H1 (cell line): ENCODE data around the gene CHD9NB. TPM values are rescaled to one million over a fixed set of nuclear protein-coding genes. Genes with fewer than 3 reads are reported as not detected.

ENCODE experiments used
- CTCF ChIA-PET: fragments of 300-600 bp; sonication (Branson Sonifier 250); formaldehyde crosslinking; loops from one replicate; lab custom pipeline; 2021; ENCODE audit not compliant: partially characterized antibody; lab: Charles Lee
- POLR2A ChIA-PET: fragments of 300-600 bp; sonication (Branson Sonifier 250); formaldehyde crosslinking; loops from one replicate; lab custom pipeline; 2021; ENCODE audit warnings: inconsistent platforms; ENCODE audit not compliant: partially characterized antibody; lab: Charles Lee
- DNase-seq, 2 experiments: peaks; one replicate each; pipeline versions ENCODE4 v3.0.0 to v3.0.0-alpha.2; 2010 to 2022; ENCODE audit warnings: low spot score in 2 of 2, low read depth in 1 of 2, mixed read lengths in 1 of 2
- FAIRE-seq: peaks from 2 replicates; lab custom pipeline; 2011; peaks lifted over from hg19 to GRCh38; lab: Jason Lieb, UNC
- H2AFZ ChIP-seq: 2 replicates; pipeline ENCODE4 v1.8.1; 2012; ENCODE audit warnings: low read length, inconsistent platforms
- H2AK5ac ChIP-seq: 2 replicates; pipeline ENCODE4 v1.6.1; 2013; ENCODE audit warnings: low read depth, low read length
- H2BK120ac ChIP-seq: replicated peaks from 2 replicates; pipeline ENCODE3; 2013; ENCODE audit warnings: low read depth, low read length, inconsistent platforms
- H2BK12ac ChIP-seq: 2 replicates; pipeline ENCODE4 v1.6.1; 2013; ENCODE audit warnings: low read depth, low read length
- H2BK15ac ChIP-seq: 2 replicates; pipeline ENCODE4 v1.6.1; 2013; ENCODE audit warnings: low read length
- H2BK20ac ChIP-seq: 2 replicates; pipeline ENCODE4 v1.6.1; 2013; ENCODE audit warnings: low read length
- H2BK5ac ChIP-seq: 2 replicates; pipeline ENCODE4 v1.6.1; 2013; ENCODE audit warnings: low read depth, low read length
- H3K14ac ChIP-seq: 2 replicates; pipeline ENCODE4 v1.6.1; 2013; ENCODE audit warnings: inconsistent platforms; ENCODE audit not compliant: insufficient read length
- H3K18ac ChIP-seq: 2 replicates; pipeline ENCODE4 v1.6.1; 2013; ENCODE audit warnings: low read length; ENCODE audit errors: extremely low read depth
- H3K23ac ChIP-seq: 2 replicates; pipeline ENCODE4 v1.6.1; 2013; ENCODE audit warnings: inconsistent platforms; ENCODE audit not compliant: insufficient read length
- H3K23me2 ChIP-seq: 2 replicates; pipeline ENCODE4 v1.6.1; 2013; ENCODE audit warnings: low read depth, low read length
- H3K27ac ChIP-seq: 2 replicates; pipeline ENCODE4 v1.6.1; 2011; ENCODE audit warnings: low read depth, low read length, inconsistent platforms
- H3K27me3 ChIP-seq, 4 experiments: replicated peaks in 1 of 4; 1 replicate in 1 of 4; 2 replicates in 3 of 4; pipeline versions ENCODE4 v1.6.1 to v1.8.1; 2011 to 2013; ENCODE audit warnings: low read length in 3 of 4, mild to moderate bottlenecking in 3 of 4, inconsistent platforms in 2 of 4, mixed read lengths in 2 of 4, moderate library complexity in 1 of 4; ENCODE audit not compliant: control insufficient read depth in 3 of 4, insufficient read depth in 3 of 4; ENCODE audit errors: extremely low read depth in 1 of 4
- H3K36me3 ChIP-seq, 4 experiments: 2 replicates each; pipeline versions ENCODE4 v1.6.1 to v1.8.1; 2011 to 2013; ENCODE audit warnings: mild to moderate bottlenecking in 4 of 4, low read length in 3 of 4, moderate library complexity in 2 of 4, control low read depth in 1 of 4, inconsistent platforms in 1 of 4; ENCODE audit not compliant: insufficient read depth in 4 of 4, control insufficient read depth in 2 of 4
- H3K4ac ChIP-seq: replicated peaks from 2 replicates; pipeline ENCODE3; 2013; ENCODE audit warnings: low read length, low read depth, mixed read lengths, inconsistent platforms; ENCODE audit not compliant: insufficient read length
- H3K4me1 ChIP-seq, 4 experiments: replicated peaks in 1 of 4; 1 replicate in 1 of 4; 2 replicates in 3 of 4; pipeline versions ENCODE4 v1.6.1 to v1.8.1; 2011 to 2013; ENCODE audit warnings: low read length in 3 of 4, inconsistent platforms in 2 of 4, mixed read lengths in 1 of 4; ENCODE audit not compliant: insufficient read depth in 4 of 4, control insufficient read depth in 3 of 4
- H3K4me2 ChIP-seq, 2 experiments: 2 replicates each; pipeline versions ENCODE4 v1.6.1 to v1.8.1; 2011 to 2013; ENCODE audit warnings: low read depth in 2 of 2, low read length in 2 of 2, control low read depth in 1 of 2, inconsistent platforms in 1 of 2, mild to moderate bottlenecking in 1 of 2; ENCODE audit not compliant: insufficient read depth in 1 of 2
- H3K4me3 ChIP-seq, 4 experiments: fragments of 200-600, 300-600 bp in 1 of 4; sonication (generic), shearing (Covaris generic), sonication (Bioruptor Twin) in 1 of 4; 2 replicates each; pipeline versions ENCODE4 v1.5.1 to v1.8.1; 2011 to 2016; ENCODE audit warnings: low read length in 4 of 4, low read depth in 3 of 4, control low read depth in 2 of 4, inconsistent platforms in 2 of 4, mild to moderate bottlenecking in 2 of 4, mixed read lengths in 1 of 4, moderate library complexity in 1 of 4; ENCODE audit not compliant: insufficient read depth in 2 of 4; ENCODE audit errors: extremely low read depth in 1 of 4
- H3K56ac ChIP-seq: replicated peaks from 2 replicates; pipeline ENCODE3; 2013; ENCODE audit warnings: low read depth, mild to moderate bottlenecking, mixed read lengths, low read length, inconsistent platforms; ENCODE audit not compliant: insufficient read length
- H3K79me1 ChIP-seq: 2 replicates; pipeline ENCODE4 v1.6.1; 2013; ENCODE audit warnings: low read depth, low read length, control low read depth
- H3K79me2 ChIP-seq, 2 experiments: 2 replicates each; pipeline versions ENCODE4 v1.6.1 to v1.8.1; 2012 to 2013; ENCODE audit warnings: low read length in 2 of 2, mild to moderate bottlenecking in 2 of 2, inconsistent platforms in 1 of 2; ENCODE audit not compliant: insufficient read depth in 2 of 2, control insufficient read depth in 1 of 2
- H3K9ac ChIP-seq, 4 experiments: replicated peaks in 1 of 4; 1 replicate in 1 of 4; 2 replicates in 3 of 4; pipeline versions ENCODE4 v1.6.1 to v1.8.1; 2011 to 2013; ENCODE audit warnings: low read depth in 3 of 4, low read length in 3 of 4, control low read depth in 2 of 4, mild to moderate bottlenecking in 2 of 4, moderate library complexity in 2 of 4, inconsistent platforms in 1 of 4; ENCODE audit errors: extremely low read depth in 1 of 4
- H3K9me3 ChIP-seq, 2 experiments: 2 replicates each; pipeline versions ENCODE4 v1.6.1 to v1.8.1; 2012 to 2013; ENCODE audit warnings: mild to moderate bottlenecking in 2 of 2, moderate library complexity in 2 of 2, control low read depth in 1 of 2, inconsistent platforms in 1 of 2, low read depth in 1 of 2, low read length in 1 of 2, mixed read lengths in 1 of 2; ENCODE audit not compliant: insufficient read depth in 2 of 2
- H4K20me1 ChIP-seq, 2 experiments: replicated peaks in 1 of 2; 2 replicates each; pipeline versions ENCODE3 to v1.8.1; 2011 to 2013; ENCODE audit warnings: inconsistent platforms in 2 of 2, low read length in 2 of 2, mild to moderate bottlenecking in 1 of 2; ENCODE audit not compliant: insufficient read depth in 2 of 2, control insufficient read depth in 1 of 2
- H4K5ac ChIP-seq: 2 replicates; pipeline ENCODE4 v1.6.1; 2013; ENCODE audit warnings: low read length, low read depth, mixed read lengths, inconsistent platforms; ENCODE audit not compliant: insufficient read length
- H4K8ac ChIP-seq: 2 replicates; pipeline ENCODE4 v1.8.0; 2013; ENCODE audit warnings: mild to moderate bottlenecking, moderate library complexity, low read length, inconsistent platforms; ENCODE audit not compliant: insufficient read depth; ENCODE audit errors: extremely low read depth
- H4K91ac ChIP-seq: replicated peaks from 2 replicates; pipeline ENCODE3; 2013; ENCODE audit warnings: low read length, mixed read lengths, inconsistent platforms; ENCODE audit not compliant: insufficient read length
- CTBP2 ChIP-seq: IDR thresholded peaks from 2 replicates; pipeline ENCODE4 v1.7.0; 2011; ENCODE audit warnings: borderline replicate concordance, mild to moderate bottlenecking, moderate library complexity, mixed read lengths, low read length; ENCODE audit not compliant: insufficient read depth, insufficient read length
- HDAC6 ChIP-seq: IDR thresholded peaks from one replicate; pipeline ENCODE4 v1.7.1; 2012; ENCODE audit warnings: low read depth, mild to moderate bottlenecking, inconsistent platforms, low read length, moderate library complexity
- KDM4A ChIP-seq: IDR thresholded peaks from one replicate; pipeline ENCODE4 v1.7.1; 2012; ENCODE audit warnings: low read depth, mild to moderate bottlenecking, moderate library complexity, low read length, inconsistent platforms; ENCODE audit not compliant: severe bottlenecking
- NANOG ChIP-seq: IDR thresholded peaks from 2 replicates; pipeline ENCODE4 v1.6.1; 2011; ENCODE audit warnings: low read length, low read depth, mild to moderate bottlenecking, inconsistent platforms; ENCODE audit not compliant: insufficient read depth, poor library complexity, severe bottlenecking
- POLR2AphosphoS5 ChIP-seq: IDR thresholded peaks from 2 replicates; pipeline ENCODE4 v1.6.1; 2011; ENCODE audit warnings: low read depth, low read length
- POU5F1 ChIP-seq: IDR thresholded peaks from 2 replicates; pipeline ENCODE4 v1.6.1; 2011; ENCODE audit warnings: low read depth, mild to moderate bottlenecking, low read length, moderate library complexity
- RBBP5 ChIP-seq: IDR thresholded peaks from 2 replicates; pipeline ENCODE4 v1.7.1; 2012; ENCODE audit warnings: low read depth, mild to moderate bottlenecking, inconsistent platforms, low read length, moderate library complexity, borderline replicate concordance
- RNF2 ChIP-seq: fragments of 200-900, 300-1000 bp; sonication (generic); IDR thresholded peaks from 2 replicates; pipeline ENCODE4 v1.7.1; 2016; ENCODE audit warnings: borderline replicate concordance, low read depth, mild to moderate bottlenecking, antibody characterized with exemption, low read length; ENCODE audit not compliant: poor library complexity, severe bottlenecking; ENCODE audit errors: missing control alignments
- SIN3A ChIP-seq, 2 experiments: IDR thresholded peaks in 1 of 2; conservative IDR thresholded peaks in 1 of 2; 2 replicates each; pipeline ENCODE4 v1.6.1; 2011 to 2012; ENCODE audit warnings: low read length in 2 of 2, improper control_type of control experiment in 1 of 2, low read depth in 1 of 2, mild to moderate bottlenecking in 1 of 2
- WGBS, 2 experiments: shearing (Covaris generic) in 1 of 2; methylation state at CpG; one replicate each; pipeline versions ENCODE4 v1.1.6 to v1.1.7; 2013 to 2015; ENCODE audit warnings: low lambda C conversion rate in 2 of 2, mixed read lengths in 2 of 2, inconsistent platforms in 1 of 2, low coverage in 1 of 2, missing lambda C conversion rate in 1 of 2; ENCODE audit not compliant: insufficient replicate concordance in 2 of 2, insufficient coverage in 1 of 2, insufficient read length in 1 of 2; ENCODE audit errors: extremely low coverage in 1 of 2, missing lambda C conversion rate in 1 of 2; 5-methylcytosine and 5-hydroxymethylcytosine counted together
- polyA plus RNA-seq, 7 experiments: library from polyadenylated mRNA; depleted of rRNA in 3 of 7; stranded (reverse) in 5 of 7; unstranded in 2 of 7; fragments of >200 nt in 5 of 7; fragments of 200-250 nt in 2 of 7; gene quantifications; 1 replicate in 5 of 7; 2 replicates in 1 of 7; 4 replicates in 1 of 7; pipeline versions ENCODE4 v1.2.1 to v1.2.3, GENCODE V29; 2011 to 2013; ENCODE audit warnings: missing spikeins in 2 of 7, mixed read lengths in 2 of 7
- total RNA-seq: library from RNA; stranded (reverse); fragmentation: NEBNext Ultra II Directional; extraction: Animal tissue kit (Norgen Biotek cat#: 25700); gene quantifications from 2 replicates; pipeline ENCODE4 v1.2.1, GENCODE V29; 2021
- TF ChIP-seq, protein P1 (sequence below): IDR thresholded peaks from 2 replicates; pipeline ENCODE4 v1.6.1; 2012; ENCODE audit warnings: low read length, inconsistent platforms

The CHD9NB gene
- total and polyA plus RNA-seq, 2 of the 8 experiments (the other 6 are each of a cell fraction or from before 2014, with no cell fraction given): 4.5 to 5.9 TPM

DNA sequence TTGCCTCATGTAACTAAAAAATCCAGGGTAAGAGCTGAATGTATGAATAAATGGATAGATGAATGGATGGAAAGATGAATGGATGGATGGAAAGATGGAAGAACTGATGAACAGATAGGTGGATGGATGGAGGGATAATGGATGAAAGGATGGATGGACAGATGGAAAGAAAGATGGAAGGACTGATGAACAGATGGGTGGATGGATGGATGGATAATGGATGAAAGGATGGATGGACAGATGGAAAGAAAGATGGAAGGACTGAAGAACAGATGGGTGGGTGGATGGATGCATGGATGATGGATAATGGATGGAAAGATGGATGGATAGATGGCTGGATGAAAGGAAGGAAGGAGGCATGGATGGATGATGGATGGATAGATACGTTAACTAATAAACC lies 11.9 kb downstream of the CHD9NB start:
- DNase-seq (no peak), FAIRE-seq (peak; percentile 55)
- H4K8ac ChIP-seq: no peak overlapping the region
- no peak overlapping the region for H4K91ac ChIP-seq
- peaks cover 0 to 10% of the 10 kb centered on the region in 2 experiments; a peak in 2 of 4 replicates for H3K79me2 ChIP-seq
- peak overlapping the region; percentile 13 for H2BK20ac ChIP-seq
- H3K4ac ChIP-seq: no peak overlapping the region
- H3K18ac ChIP-seq: no peak overlapping the region; the same call in 1 of the 2 replicates
- H3K79me1 ChIP-seq: no peaks in the 10 kb centered on the region
- H4K20me1 ChIP-seq: no peaks in the 10 kb centered on the region
- no peak overlapping the region for H4K5ac ChIP-seq
- no peak overlapping the region for H2AFZ ChIP-seq
- peaks cover 2 to 27% (median 18%) of the 10 kb centered on the region in 4 experiments; a peak in 6 of 7 replicates for H3K4me1 ChIP-seq
- no peak overlapping the region for H3K23ac ChIP-seq
- H3K27ac ChIP-seq: no peak overlapping the region
- peaks cover 21% of the 10 kb centered on the region for H3K23me2 ChIP-seq
- H3K27me3 ChIP-seq: no peaks in the 10 kb centered on the region; a peak in 1 of 7 replicates
- 0 out of 2 replicates have a peak overlapping the region, but pooled peaks have one; percentile 63 for H2BK12ac ChIP-seq
- 80% methylated on average over 1 of the region's 1 CpG; no CpG with 5 or more reads in 1 of the 2 experiments for WGBS, 2 experiments
- H2BK120ac ChIP-seq: peak overlapping the region; percentile 7
- POLR2A ChIA-PET: interaction anchor here (1.4 kb wide), 2 partner anchors 10 to 25 kb away, joined by 3 to 4 read pairs; no protein-coding TSS in a partner anchor
- no peak overlapping the region for H2BK15ac ChIP-seq
- CTCF ChIA-PET: interaction anchor here (1.0 to 1.3 kb wide), 2 partner anchors 19 to 849 kb away, joined by 3 read pairs; no protein-coding TSS in a partner anchor
- H2BK5ac ChIP-seq: peak overlapping the region; percentile 93; the same call in 1 of the 2 replicates
- peak overlapping the region; percentile 75 for H3K56ac ChIP-seq
- no peak overlapping the region for H3K9ac ChIP-seq
- H3K9me3 ChIP-seq: no peaks in the 10 kb centered on the region
- no peak overlapping the region for H2AK5ac ChIP-seq
- no peaks in the 10 kb centered on the region for H3K36me3 ChIP-seq
- no peak overlapping the region for H3K14ac ChIP-seq
- H3K4me3 ChIP-seq: peak overlapping the region in 1 of 4 experiments; percentile 69; a peak in 2 of 8 replicates
- H3K4me2 ChIP-seq: peak overlapping the region; percentile 77 to 97
- no peak for TF ChIP-seq RNF2
- no peak for TF ChIP-seq SIN3A (conservative IDR thresholded peaks at IDR 0.05 in 1 of 2, IDR thresholded peaks at IDR 0.05 in 1 of 2; ENCODE audit: low read depth in 1 of 2, low read length in 2 of 2)
- no peak for TF ChIP-seq CTBP2
- TF ChIP-seq RBBP5: no peak
- TF ChIP-seq, protein P1, sequence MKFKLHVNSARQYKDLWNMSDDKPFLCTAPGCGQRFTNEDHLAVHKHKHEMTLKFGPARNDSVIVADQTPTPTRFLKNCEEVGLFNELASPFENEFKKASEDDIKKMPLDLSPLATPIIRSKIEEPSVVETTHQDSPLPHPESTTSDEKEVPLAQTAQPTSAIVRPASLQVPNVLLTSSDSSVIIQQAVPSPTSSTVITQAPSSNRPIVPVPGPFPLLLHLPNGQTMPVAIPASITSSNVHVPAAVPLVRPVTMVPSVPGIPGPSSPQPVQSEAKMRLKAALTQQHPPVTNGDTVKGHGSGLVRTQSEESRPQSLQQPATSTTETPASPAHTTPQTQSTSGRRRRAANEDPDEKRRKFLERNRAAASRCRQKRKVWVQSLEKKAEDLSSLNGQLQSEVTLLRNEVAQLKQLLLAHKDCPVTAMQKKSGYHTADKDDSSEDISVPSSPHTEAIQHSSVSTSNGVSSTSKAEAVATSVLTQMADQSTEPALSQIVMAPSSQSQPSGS: no peak
- no peak for TF ChIP-seq KDM4A
- TF ChIP-seq POLR2AphosphoS5: no peak
- no peak for TF ChIP-seq NANOG
- TF ChIP-seq POU5F1: no peak
- TF ChIP-seq HDAC6: no peak
